GM18519 (cell line): ENCODE results near the gene UBE2C.

Experiments used
- ATAC-seq: cut with Tn5 transposase; IDR thresholded peaks from one replicate; pipeline ENCODE4 v1.9.1; 2021; ENCODE audit warnings: mild to moderate bottlenecking, moderate library complexity; ENCODE audit not compliant: unreplicated experiment, low FRiP score

The UBE2C gene

DNA sequence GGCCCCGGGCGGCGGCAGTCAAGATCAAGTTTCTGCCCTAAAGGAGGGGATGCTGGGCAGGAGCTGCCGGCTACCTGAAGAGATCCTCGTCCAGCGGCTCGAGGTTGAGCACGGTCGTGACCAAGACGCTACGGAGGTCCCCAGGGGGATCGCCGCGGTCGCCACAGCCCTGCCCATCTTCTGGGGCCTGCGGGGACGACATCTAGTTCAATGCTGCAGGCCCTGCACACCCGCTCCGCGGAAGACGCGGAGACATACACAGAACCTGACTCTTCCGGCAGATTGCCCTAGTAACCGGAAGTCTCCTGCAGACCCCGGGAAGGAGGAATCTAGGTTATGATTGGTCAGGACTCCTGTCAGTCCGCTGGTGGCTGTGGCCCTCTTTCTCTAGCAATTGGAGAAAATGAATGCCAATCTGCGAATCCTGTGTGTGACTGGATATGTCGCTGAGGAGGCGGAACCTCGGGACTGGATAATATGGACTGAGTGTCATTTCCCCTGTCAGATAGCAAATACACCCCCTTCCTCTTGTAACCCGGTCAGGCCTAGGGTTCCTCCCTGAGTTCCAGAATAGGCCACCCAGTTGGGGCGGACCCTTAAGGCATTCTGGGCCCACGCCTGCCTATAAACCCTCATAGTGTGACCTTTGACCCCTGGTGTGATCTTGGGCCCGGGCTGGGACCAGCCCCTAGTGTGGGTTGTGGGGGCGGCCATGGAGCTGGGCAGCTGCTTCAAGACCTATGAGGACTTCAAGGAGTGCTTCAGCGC lies 44.9 kb downstream of the UBE2C start, which contains the start of the genes ACOT8 and ZSWIM3:
Gene ACOT8 (minus strand): TSS at position 279 of the 768 bp plus-strand sequence. CDS start 77 bp downstream, at position 202.
Gene ZSWIM3 (plus strand): TSS at position 501 of the 768 bp plus-strand sequence. CDS start 212 bp downstream, at position 713.
- ATAC-seq, result peak; percentile 90

DNA sequence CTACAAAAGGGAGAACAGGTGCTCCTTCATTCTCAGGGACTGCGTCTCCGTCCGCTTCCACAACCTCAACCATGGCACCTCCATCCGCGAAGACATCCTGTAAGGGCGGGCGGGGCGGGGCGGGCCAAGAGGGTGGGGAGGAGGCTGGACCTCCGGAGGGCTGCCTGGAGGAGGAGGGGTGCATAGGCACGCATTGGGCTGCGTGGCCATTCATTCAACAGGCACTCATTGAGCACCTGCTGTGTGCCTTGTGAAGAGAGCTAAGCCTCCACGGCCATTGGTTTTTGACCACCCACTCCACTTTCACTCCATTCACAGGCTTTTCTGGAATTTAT lies 45.4 kb downstream of the UBE2C start:
- no peak for ATAC-seq

DNA sequence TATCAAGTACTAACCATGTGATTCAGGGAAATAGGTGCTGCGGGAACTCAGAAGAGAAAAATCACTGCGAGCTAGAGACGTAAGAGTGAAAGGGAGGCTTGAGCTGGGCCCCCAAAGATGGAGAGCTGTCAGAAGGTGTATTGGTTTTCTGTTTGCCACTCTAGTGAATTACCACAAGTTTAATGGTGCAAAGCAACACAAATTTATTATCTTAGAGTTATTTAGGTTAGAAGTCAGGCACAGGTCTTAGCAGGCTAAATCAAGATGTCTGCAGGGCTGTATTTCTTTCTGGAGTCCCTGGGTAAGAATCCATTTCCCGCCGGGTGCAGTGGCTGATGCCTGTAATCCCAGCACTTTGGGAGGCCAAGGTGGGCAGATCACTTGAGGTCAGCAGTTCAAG lies 47.5 kb downstream of the UBE2C start:
- ATAC-seq, result no peak

DNA sequence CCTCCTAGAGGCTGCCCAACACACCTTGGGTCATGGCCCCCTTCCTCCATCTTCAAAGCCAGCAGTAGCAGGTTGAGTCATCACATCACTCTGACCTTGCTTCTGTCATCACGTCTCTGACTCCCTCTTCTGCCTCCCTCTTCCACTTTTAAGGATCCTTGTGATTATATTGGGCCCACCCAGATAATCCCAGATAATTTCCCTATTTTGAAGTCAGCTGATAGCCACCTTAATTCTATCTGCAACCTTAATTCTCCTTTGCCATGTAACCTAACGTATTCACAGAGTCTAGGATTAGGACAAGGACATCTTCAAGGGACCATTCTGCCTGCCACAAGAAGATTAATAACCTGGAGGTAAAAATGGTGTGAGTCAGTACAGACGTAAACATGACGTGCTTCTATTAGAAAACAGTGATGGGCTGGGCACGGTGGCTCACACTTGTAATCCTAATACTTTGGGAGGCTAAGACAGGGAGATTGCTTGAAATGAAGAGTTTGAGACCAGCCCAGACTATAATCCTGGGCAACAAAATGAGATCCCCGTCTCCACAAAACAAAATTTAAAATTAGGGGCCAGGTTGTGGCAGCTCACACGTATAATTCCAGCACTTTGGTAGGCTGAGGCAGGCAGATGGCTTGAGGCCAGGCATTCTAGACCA lies 48.2 kb downstream of the UBE2C start:
- no peak for ATAC-seq

DNA sequence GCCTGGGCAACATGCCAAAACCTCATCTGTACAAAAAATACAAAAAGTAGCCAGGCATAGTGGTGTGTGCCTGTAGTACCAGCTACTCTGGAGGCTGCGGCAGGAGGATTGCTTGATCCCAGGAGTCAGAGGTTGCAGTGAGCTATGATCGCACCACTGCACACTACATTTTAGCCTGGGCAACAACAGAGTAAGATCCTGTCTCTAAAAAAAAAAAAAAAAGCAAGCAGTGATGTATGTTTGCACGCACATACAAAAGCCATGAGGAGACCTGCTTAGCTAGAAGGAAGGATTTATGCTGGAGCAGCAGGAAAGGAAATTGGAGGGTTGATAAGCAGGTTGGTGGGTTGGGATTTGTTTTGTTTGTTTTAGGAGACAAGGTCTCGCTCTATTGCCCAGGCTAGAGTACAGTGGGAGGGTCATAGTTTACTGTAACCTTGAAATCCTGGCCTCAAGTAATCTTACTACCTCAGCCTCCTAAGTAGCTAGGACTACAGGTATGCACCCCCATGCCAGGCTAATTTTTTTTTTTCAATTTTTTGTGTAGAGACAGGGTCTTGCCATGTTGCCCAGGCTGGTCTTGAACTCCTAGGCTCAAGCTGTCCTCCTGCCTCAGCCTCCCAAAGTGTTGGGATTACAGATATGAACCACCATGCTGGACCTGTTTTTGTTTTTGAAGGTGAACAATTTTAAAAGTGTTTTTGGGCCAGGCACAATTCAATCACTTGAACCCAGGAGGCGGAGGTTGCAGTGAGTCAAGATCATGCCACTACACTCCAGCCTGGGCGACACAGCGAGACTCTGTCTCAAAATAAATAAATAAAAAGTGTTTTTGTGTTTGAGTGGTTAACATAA lies 49.0 kb downstream of the UBE2C start:
- ATAC-seq, result no peak

DNA sequence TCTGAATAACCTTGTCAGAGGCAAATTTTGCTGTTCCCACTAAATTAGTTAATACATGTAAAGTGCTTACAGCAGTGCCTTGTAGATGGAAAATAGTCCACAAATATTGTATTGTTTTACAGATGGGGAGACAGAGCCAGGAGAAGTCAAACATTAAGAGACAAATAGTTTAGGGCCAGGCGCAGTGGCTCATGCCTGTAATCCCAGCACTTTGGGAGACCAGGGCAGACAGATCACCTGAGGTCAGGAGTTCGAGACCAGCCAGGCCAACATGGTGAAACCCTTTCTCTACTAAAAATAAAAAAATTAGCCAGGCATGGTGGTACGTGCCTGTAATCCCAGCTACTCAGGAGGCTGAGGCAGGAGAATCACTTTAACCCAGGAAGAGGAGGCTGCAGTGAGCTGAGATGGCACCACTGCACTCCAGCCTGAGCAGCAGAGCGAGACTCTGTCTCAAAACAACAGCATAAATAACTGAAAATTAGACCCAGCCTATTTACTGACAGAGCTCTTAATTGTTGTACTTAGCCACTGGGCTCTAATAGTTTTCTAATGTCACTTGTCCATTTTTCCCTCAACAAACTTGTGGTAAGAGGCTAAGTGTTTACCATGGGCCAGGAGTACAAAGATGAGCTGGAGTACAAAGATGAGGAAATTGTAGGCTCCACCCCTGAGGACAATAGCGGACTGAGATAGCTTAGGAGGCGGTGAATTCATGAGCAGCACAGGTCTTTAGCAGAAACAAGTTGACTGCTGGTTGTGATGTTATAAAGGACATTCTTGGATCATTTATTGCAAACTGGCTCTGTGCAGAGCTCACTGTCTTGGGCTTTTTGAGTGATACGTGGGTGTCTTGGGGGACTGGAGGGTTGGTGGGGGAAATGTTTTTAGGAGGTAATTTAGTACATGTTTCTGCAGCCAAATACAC lies 51.4 kb downstream of the UBE2C start:
- ATAC-seq, result no peak

DNA sequence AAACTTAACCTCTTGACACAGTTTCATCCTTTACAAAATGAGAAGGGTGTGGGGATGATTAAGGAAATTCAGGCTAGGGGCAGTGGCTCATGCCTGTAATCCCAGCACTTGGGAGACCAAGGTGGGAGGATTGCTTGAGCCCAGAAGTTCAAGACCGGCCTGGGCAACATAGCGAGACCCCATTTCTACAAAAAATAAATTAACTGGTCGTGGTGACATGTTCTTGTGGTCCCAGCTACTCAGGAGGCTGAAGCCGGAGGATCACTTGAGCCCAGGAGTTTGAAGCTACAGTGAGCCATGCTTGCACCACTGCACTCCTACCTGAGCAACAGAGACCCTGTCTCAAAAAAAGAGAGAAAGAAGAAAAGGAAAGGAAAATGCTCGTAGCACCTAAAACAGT lies 54.0 kb downstream of the UBE2C start:
- no peak for ATAC-seq
